H9 (cell line): ENCODE results near the gene SUV39H1. TPM values are rescaled to one million over a fixed set of nuclear protein-coding genes. Genes with fewer than 3 reads are reported as not detected.
"Not testable (repeated sequence)": the region's sequence is repeated elsewhere in the genome, so short reads cannot be mapped to it uniquely, and the experiment has no call there.

Source experiments
- DNase-seq: peaks from one replicate; pipeline ENCODE4 v3.0.0-alpha.2; 2017
- H2AFZ ChIP-seq: one replicate; pipeline ENCODE4 v1.6.1; 2013; ENCODE audit warnings: mild to moderate bottlenecking, low read length, control low read depth, moderate library complexity
- H2AK5ac ChIP-seq: 2 replicates; pipeline ENCODE4 v1.6.1; 2013; ENCODE audit warnings: low read length, control low read depth, mixed read lengths; ENCODE audit not compliant: insufficient read length
- H2BK120ac ChIP-seq: one replicate; pipeline ENCODE4 v1.6.1; 2013; ENCODE audit warnings: low read depth, mild to moderate bottlenecking, low read length, control low read depth, inconsistent platforms; ENCODE audit not compliant: poor library complexity, severe bottlenecking
- H2BK12ac ChIP-seq: 2 replicates; pipeline ENCODE4 v1.6.1; 2013; ENCODE audit warnings: low read length, control low read depth, mixed read lengths, low read depth; ENCODE audit not compliant: insufficient read length
- H2BK15ac ChIP-seq: 2 replicates; pipeline ENCODE4 v1.6.1; 2013; ENCODE audit warnings: low read depth, low read length, control low read depth
- H2BK20ac ChIP-seq: one replicate; pipeline ENCODE4 v1.6.1; 2013; ENCODE audit warnings: low read depth, mild to moderate bottlenecking, low read length, control low read depth, inconsistent platforms; ENCODE audit not compliant: poor library complexity, severe bottlenecking
- H2BK5ac ChIP-seq: 2 replicates; pipeline ENCODE4 v1.6.1; 2013; ENCODE audit warnings: low read length, control low read depth, mixed read lengths; ENCODE audit not compliant: insufficient read length
- H3K14ac ChIP-seq: 2 replicates; pipeline ENCODE4 v1.6.1; 2013; ENCODE audit warnings: low read length, control low read depth; ENCODE audit not compliant: insufficient read depth
- H3K18ac ChIP-seq: 2 replicates; pipeline ENCODE4 v1.6.1; 2013; ENCODE audit warnings: low read depth, mild to moderate bottlenecking, mixed read lengths, low read length, control low read depth; ENCODE audit not compliant: insufficient read length
- H3K23ac ChIP-seq: 2 replicates; pipeline ENCODE4 v1.6.1; 2013; ENCODE audit warnings: low read length, control low read depth, mixed read lengths, low read depth; ENCODE audit not compliant: insufficient read length
- H3K23me2 ChIP-seq: 2 replicates; pipeline ENCODE4 v1.6.1; 2013; ENCODE audit warnings: low read depth, mild to moderate bottlenecking, mixed read lengths, low read length, control low read depth; ENCODE audit not compliant: insufficient read length, poor library complexity, severe bottlenecking
- H3K27ac ChIP-seq: 2 replicates; pipeline ENCODE4 v1.5.1; 2013; ENCODE audit warnings: low read length, control low read depth, mixed read lengths, low read depth; ENCODE audit not compliant: insufficient read length
- H3K27me3 ChIP-seq: 2 replicates; pipeline ENCODE4 v1.6.1; 2013; ENCODE audit warnings: low read length, control low read depth, inconsistent platforms; ENCODE audit not compliant: insufficient read depth
- H3K4ac ChIP-seq: 2 replicates; pipeline ENCODE4 v1.6.1; 2013; ENCODE audit warnings: low read depth, mild to moderate bottlenecking, control low read depth, inconsistent platforms, low read length, moderate library complexity
- H3K4me1 ChIP-seq: 2 replicates; pipeline ENCODE4 v1.6.1; 2013; ENCODE audit warnings: low read length, control low read depth, inconsistent platforms; ENCODE audit not compliant: insufficient read depth
- H3K4me2 ChIP-seq: 2 replicates; pipeline ENCODE4 v1.6.1; 2013; ENCODE audit warnings: low read length, control low read depth, mixed read lengths; ENCODE audit not compliant: insufficient read length, insufficient read depth
- H3K56ac ChIP-seq: 2 replicates; pipeline ENCODE4 v1.6.1; 2013; ENCODE audit warnings: low read depth, mild to moderate bottlenecking, mixed read lengths, low read length, control low read depth; ENCODE audit not compliant: insufficient read length
- H3K79me1 ChIP-seq: 2 replicates; pipeline ENCODE4 v1.6.1; 2013; ENCODE audit warnings: low read depth, mild to moderate bottlenecking, moderate library complexity, low read length, control low read depth, inconsistent platforms; ENCODE audit not compliant: insufficient read depth, poor library complexity, severe bottlenecking
- H3K79me2 ChIP-seq: 2 replicates; pipeline ENCODE4 v1.6.1; 2013; ENCODE audit warnings: low read length, control low read depth, inconsistent platforms; ENCODE audit not compliant: insufficient read depth
- H3K9ac ChIP-seq: 2 replicates; pipeline ENCODE4 v1.6.1; 2013; ENCODE audit warnings: low read length, control low read depth, mixed read lengths; ENCODE audit not compliant: insufficient read length; ENCODE audit errors: extremely low read depth
- H3K9me3 ChIP-seq: one replicate; pipeline ENCODE4 v1.6.1; 2013; ENCODE audit warnings: low read depth, low read length, inconsistent platforms; ENCODE audit not compliant: control insufficient read depth
- H3T11ph ChIP-seq: one replicate; pipeline ENCODE4 v1.6.1; 2013; ENCODE audit warnings: mild to moderate bottlenecking, low read length, control low read depth, inconsistent platforms
- H4K20me1 ChIP-seq: one replicate; pipeline ENCODE4 v1.6.1; 2013; ENCODE audit not compliant: control insufficient read depth, insufficient read length, insufficient read depth
- H4K5ac ChIP-seq: 2 replicates; pipeline ENCODE4 v1.6.1; 2013; ENCODE audit warnings: low read depth, mild to moderate bottlenecking, mixed read lengths, low read length, control low read depth; ENCODE audit not compliant: insufficient read length
- H4K8ac ChIP-seq: replicated peaks from 2 replicates; pipeline ENCODE4 v1.6.1; 2013; ENCODE audit warnings: low read length, control low read depth, mixed read lengths, low read depth; ENCODE audit not compliant: insufficient read length
- H4K91ac ChIP-seq: 2 replicates; pipeline ENCODE4 v1.6.1; 2013; ENCODE audit warnings: low read depth, mild to moderate bottlenecking, moderate library complexity, mixed read lengths, low read length, control low read depth; ENCODE audit not compliant: insufficient read length
- H3K27ac Mint-ChIP-seq, 3 experiments: 2 replicates in 2 of 3; 3 replicates in 1 of 3; pipeline ENCODE4 v1.8.0; 2020 to 2021; ENCODE audit warnings: mixed read lengths in 3 of 3, mild to moderate bottlenecking in 1 of 3, moderate library complexity in 1 of 3
- H3K27me3 Mint-ChIP-seq: 2 replicates; pipeline ENCODE4 v1.8.0; 2021; ENCODE audit warnings: low read depth, mild to moderate bottlenecking, moderate library complexity, mixed read lengths
- H3K36me3 Mint-ChIP-seq, 3 experiments: 2 replicates in 2 of 3; 3 replicates in 1 of 3; pipeline ENCODE4 v1.8.0; 2020 to 2021; ENCODE audit warnings: low read depth in 3 of 3, mixed read lengths in 3 of 3; ENCODE audit not compliant: insufficient read depth in 1 of 3
- H3K4me1 Mint-ChIP-seq, 2 experiments: 2 replicates each; pipeline ENCODE4 v1.8.0; 2020; ENCODE audit warnings: mixed read lengths in 2 of 2
- H3K4me3 Mint-ChIP-seq, 2 experiments: 2 replicates in 1 of 2; 3 replicates in 1 of 2; pipeline ENCODE4 v1.8.0; 2020 to 2021; ENCODE audit warnings: mild to moderate bottlenecking in 2 of 2, mixed read lengths in 2 of 2, moderate library complexity in 1 of 2
- H3K9me3 Mint-ChIP-seq, 2 experiments: 2 replicates in 1 of 2; 3 replicates in 1 of 2; pipeline ENCODE4 v1.8.0; 2020; ENCODE audit warnings: mild to moderate bottlenecking in 2 of 2, mixed read lengths in 2 of 2, moderate library complexity in 1 of 2
- CTCF ChIP-seq: fragments of 200-600 bp; sonication (generic); conservative IDR thresholded peaks from 3 replicates; pipeline ENCODE4 v1.8.0; 2021; ENCODE audit warnings: antibody characterized with exemption, mild to moderate bottlenecking
- WGBS: extraction: QIAGEN DNeasy Blood & Tissue Kit; methylation state at CpG from one replicate; pipeline ENCODE4 v1.1.7; 2013; ENCODE audit warnings: missing lambda C conversion rate, low lambda C conversion rate, mixed read lengths; ENCODE audit not compliant: insufficient read length; ENCODE audit errors: extremely low coverage; 5-methylcytosine and 5-hydroxymethylcytosine counted together
- total RNA-seq: library from RNA; stranded (reverse); gene quantifications from 2 replicates; pipeline ENCODE4 v1.2.1, GENCODE V29; 2021

SUV39H1 gene
- total RNA-seq, 1 experiment from 2014 or later: 16.2 TPM

- TF ChIP-seq CTCF: no peak
- no peak overlapping the region for H3K14ac ChIP-seq
- H3K4ac ChIP-seq: no peak overlapping the region
- peaks cover 0 to 9% (median 8%) of the 10 kb centered on the region in 3 experiments; a peak in 6 of 7 replicates for H3K36me3 Mint-ChIP-seq
- H4K91ac ChIP-seq: no peak overlapping the region
- no peak overlapping the region for H2BK20ac ChIP-seq
- H4K5ac ChIP-seq: no peak overlapping the region
- no peak overlapping the region for H3K27ac ChIP-seq
- H3K4me2 ChIP-seq: no peak overlapping the region
- H2BK5ac ChIP-seq: no peak overlapping the region
- no peaks in the 10 kb centered on the region for H3K79me1 ChIP-seq
- no peak overlapping the region for H3K56ac ChIP-seq
- no CpG with 5 or more reads among the region's 11 CpGs for WGBS
- H3K23me2 ChIP-seq: no peaks in the 10 kb centered on the region
- H3K4me1 ChIP-seq: no peaks in the 10 kb centered on the region
- H3K79me2 ChIP-seq: no peaks in the 10 kb centered on the region
- H3K4me1 Mint-ChIP-seq: peaks cover 2 to 16% of the 10 kb centered on the region in 2 experiments
- DNase-seq: no peak
- H2BK15ac ChIP-seq: no peak overlapping the region
- H2AFZ ChIP-seq: no peak overlapping the region
- no peak overlapping the region for H3T11ph ChIP-seq
- H3K4me3 Mint-ChIP-seq: no peak overlapping the region; a peak in 1 of 5 replicates
- H2BK120ac ChIP-seq: no peak overlapping the region
- no peak overlapping the region for H2AK5ac ChIP-seq
- peaks cover 33% of the 10 kb centered on the region for H3K9me3 ChIP-seq
- no peaks in the 10 kb centered on the region for H4K20me1 ChIP-seq
- H3K9me3 Mint-ChIP-seq: peaks cover 81 to 83% of the 10 kb centered on the region in 2 experiments
- H3K27ac Mint-ChIP-seq: no peak overlapping the region; a peak in 1 of 7 replicates
- H3K27me3 Mint-ChIP-seq: peaks cover 37% of the 10 kb centered on the region
- no peak overlapping the region for H3K9ac ChIP-seq
- H3K18ac ChIP-seq: no peak overlapping the region
- H3K27me3 ChIP-seq: no peaks in the 10 kb centered on the region
- no peak overlapping the region for H4K8ac ChIP-seq
- no peak overlapping the region for H3K23ac ChIP-seq
- no peak overlapping the region for H2BK12ac ChIP-seq
Observed at GRCh38 chrX:48689208-48689920, 7.2 kb upstream of the SUV39H1 start.

DNA sequence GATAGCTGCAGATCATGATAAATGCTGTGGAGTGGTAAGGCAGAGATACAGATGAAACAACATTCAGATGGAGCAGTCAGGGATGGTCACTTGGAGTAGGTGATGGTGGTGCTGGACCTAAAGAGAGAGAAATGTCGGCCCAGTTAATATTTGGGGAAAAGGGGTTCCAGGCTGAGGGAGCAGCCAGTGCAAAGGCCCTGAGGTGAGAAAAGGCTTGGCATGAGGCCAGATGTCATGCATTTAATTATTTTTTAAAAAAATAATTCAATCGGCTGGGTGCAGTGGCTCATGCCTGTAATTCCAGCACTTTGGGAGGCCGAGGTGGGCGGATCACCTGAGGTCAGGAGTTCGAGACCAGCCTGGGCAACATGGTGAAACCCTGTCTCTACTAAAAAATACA, 4.8 kb upstream of the SUV39H1 start:
- H4K5ac ChIP-seq, H4K8ac ChIP-seq, H2AK5ac ChIP-seq, H4K91ac ChIP-seq, H2AFZ ChIP-seq, H3K14ac ChIP-seq, H3K56ac ChIP-seq, H4K20me1 ChIP-seq, H2BK120ac ChIP-seq, H3K4me2 ChIP-seq, H3T11ph ChIP-seq, H2BK20ac ChIP-seq, H3K9ac ChIP-seq, H2BK15ac ChIP-seq, H3K27me3 ChIP-seq, H3K4ac ChIP-seq, H3K23ac ChIP-seq, H3K79me1 ChIP-seq, H3K4me3 Mint-ChIP-seq, H3K27ac Mint-ChIP-seq, H3K18ac ChIP-seq, H3K79me2 ChIP-seq, H3K27ac ChIP-seq, H2BK12ac ChIP-seq, DNase-seq, H3K23me2 ChIP-seq, H3K4me1 ChIP-seq, H2BK5ac ChIP-seq: not testable (repeated sequence)
- no CpG with 5 or more reads among the region's 5 CpGs for WGBS
- H3K4me1 Mint-ChIP-seq: peaks cover 9 to 23% of the 10 kb centered on the region in 2 experiments
- peaks cover 79 to 84% of the 10 kb centered on the region in 2 experiments for H3K9me3 Mint-ChIP-seq
- peaks cover 34% of the 10 kb centered on the region for H3K27me3 Mint-ChIP-seq
- H3K9me3 ChIP-seq: peaks cover 28% of the 10 kb centered on the region
- H3K36me3 Mint-ChIP-seq: peaks cover 0 to 13% (median 8%) of the 10 kb centered on the region in 3 experiments; a peak in 6 of 7 replicates
